ENCODE measurements around the gene MCTP2. TPM values are rescaled to one million over a fixed set of nuclear protein-coding genes. Genes with fewer than 3 reads are reported as not detected.

MCTP2 gene
- total and polyA plus RNA-seq, 2 of the 8 experiments (the other 6 are each of a cell fraction or from before 2014, with no cell fraction given) = 3.4 to 4.5 TPM

GRCh38 chr15:94445566-94446160 is 214.3 kb downstream of the MCTP2 start (continued):
- TF ChIP-seq POU5F1 (IDR thresholded peaks at IDR 0.05; ENCODE audit: low read depth, low read length) = no peak
